Measurements from ENCODE around the gene GLIS1. TPM values are rescaled to one million over a fixed set of nuclear protein-coding genes. Genes with fewer than 3 reads are reported as not detected.

The GLIS1 gene
- total RNA-seq, 1 experiment from 2014 or later = 0.39 TPM

DNA sequence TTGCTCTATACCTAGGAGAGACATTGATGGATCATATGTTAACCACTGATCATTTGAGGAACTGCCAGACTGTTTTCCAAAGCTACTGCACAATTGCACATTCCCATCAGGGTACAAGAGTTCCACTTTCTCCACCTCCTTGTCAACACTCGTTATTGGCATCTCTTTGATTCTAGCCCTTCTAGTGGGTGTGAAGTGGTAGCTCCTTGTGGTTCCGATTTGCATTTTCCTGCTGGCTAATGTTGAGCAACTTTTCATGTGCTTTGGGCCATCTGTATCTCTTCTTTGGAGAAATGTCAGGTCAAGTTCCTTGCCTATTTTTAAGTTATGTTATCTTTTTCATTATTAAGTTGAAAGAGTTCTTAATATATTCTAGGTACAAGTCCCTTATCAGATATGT, 189.7 kb downstream of the GLIS1 start:
- H3K4me1 ChIP-seq (ENCODE audit: control insufficient read depth in 1 of 2, insufficient read depth in 2 of 2, low read length in 2 of 2) = no peaks in the 10 kb centered on the region
- H3K9ac ChIP-seq (ENCODE audit: low read length) = no peak overlapping the region
- no peaks in the 10 kb centered on the region; the same call in 1 of the 2 replicates for H3K27me3 ChIP-seq (ENCODE audit: insufficient read depth, low read length)
- ChIA-PET RAD21 (ENCODE audit: low non-redundant PET in 1 of 2, low total read pairs in 2 of 2, uncharacterized antibody in 2 of 2, unreplicated experiment in 2 of 2) (no interaction called here), POLR2A (no interaction called here), CTCF (no interaction called here)
- TF ChIP-seq, protein P1, sequence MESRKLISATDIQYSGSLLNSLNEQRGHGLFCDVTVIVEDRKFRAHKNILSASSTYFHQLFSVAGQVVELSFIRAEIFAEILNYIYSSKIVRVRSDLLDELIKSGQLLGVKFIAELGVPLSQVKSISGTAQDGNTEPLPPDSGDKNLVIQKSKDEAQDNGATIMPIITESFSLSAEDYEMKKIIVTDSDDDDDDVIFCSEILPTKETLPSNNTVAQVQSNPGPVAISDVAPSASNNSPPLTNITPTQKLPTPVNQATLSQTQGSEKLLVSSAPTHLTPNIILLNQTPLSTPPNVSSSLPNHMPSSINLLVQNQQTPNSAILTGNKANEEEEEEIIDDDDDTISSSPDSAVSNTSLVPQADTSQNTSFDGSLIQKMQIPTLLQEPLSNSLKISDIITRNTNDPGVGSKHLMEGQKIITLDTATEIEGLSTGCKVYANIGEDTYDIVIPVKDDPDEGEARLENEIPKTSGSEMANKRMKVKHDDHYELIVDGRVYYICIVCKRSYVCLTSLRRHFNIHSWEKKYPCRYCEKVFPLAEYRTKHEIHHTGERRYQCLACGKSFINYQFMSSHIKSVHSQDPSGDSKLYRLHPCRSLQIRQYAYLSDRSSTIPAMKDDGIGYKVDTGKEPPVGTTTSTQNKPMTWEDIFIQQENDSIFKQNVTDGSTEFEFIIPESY (IDR thresholded peaks at IDR 0.05; ENCODE audit: extremely low read depth, insufficient replicate concordance, low read length) = no peak
- TF ChIP-seq, protein P2, sequence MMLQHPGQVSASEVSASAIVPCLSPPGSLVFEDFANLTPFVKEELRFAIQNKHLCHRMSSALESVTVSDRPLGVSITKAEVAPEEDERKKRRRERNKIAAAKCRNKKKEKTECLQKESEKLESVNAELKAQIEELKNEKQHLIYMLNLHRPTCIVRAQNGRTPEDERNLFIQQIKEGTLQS (IDR thresholded peaks at IDR 0.05) = no peak
- TF ChIP-seq CEBPB (IDR thresholded peaks at IDR 0.05; ENCODE audit: low read depth) = no peak
- no peak for TF ChIP-seq ZFX (IDR thresholded peaks at IDR 0.05)
- TF ChIP-seq EZH2 (IDR thresholded peaks at IDR 0.05) = no peak
- TF ChIP-seq POLR2A (IDR thresholded peaks at IDR 0.05; ENCODE audit: borderline replicate concordance, extremely low read depth, insufficient read depth, insufficient read length) = no peak
- TF ChIP-seq ZNF274 (IDR thresholded peaks at IDR 0.05; ENCODE audit: low read depth, low read length) = no peak
- TF ChIP-seq, protein P3, sequence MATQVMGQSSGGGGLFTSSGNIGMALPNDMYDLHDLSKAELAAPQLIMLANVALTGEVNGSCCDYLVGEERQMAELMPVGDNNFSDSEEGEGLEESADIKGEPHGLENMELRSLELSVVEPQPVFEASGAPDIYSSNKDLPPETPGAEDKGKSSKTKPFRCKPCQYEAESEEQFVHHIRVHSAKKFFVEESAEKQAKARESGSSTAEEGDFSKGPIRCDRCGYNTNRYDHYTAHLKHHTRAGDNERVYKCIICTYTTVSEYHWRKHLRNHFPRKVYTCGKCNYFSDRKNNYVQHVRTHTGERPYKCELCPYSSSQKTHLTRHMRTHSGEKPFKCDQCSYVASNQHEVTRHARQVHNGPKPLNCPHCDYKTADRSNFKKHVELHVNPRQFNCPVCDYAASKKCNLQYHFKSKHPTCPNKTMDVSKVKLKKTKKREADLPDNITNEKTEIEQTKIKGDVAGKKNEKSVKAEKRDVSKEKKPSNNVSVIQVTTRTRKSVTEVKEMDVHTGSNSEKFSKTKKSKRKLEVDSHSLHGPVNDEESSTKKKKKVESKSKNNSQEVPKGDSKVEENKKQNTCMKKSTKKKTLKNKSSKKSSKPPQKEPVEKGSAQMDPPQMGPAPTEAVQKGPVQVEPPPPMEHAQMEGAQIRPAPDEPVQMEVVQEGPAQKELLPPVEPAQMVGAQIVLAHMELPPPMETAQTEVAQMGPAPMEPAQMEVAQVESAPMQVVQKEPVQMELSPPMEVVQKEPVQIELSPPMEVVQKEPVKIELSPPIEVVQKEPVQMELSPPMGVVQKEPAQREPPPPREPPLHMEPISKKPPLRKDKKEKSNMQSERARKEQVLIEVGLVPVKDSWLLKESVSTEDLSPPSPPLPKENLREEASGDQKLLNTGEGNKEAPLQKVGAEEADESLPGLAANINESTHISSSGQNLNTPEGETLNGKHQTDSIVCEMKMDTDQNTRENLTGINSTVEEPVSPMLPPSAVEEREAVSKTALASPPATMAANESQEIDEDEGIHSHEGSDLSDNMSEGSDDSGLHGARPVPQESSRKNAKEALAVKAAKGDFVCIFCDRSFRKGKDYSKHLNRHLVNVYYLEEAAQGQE (IDR thresholded peaks at IDR 0.05; ENCODE audit: low read depth) = no peak
- no peak for TF ChIP-seq CBX3 (IDR thresholded peaks at IDR 0.05; ENCODE audit: low read depth)
- no peak for TF ChIP-seq SIN3A (IDR thresholded peaks at IDR 0.05; ENCODE audit: low read depth)
- TF ChIP-seq EZH2phosphoT487 (IDR thresholded peaks at IDR 0.05; ENCODE audit: borderline replicate concordance) = no peak
- TF ChIP-seq SRF (IDR thresholded peaks at IDR 0.05; ENCODE audit: low read depth) = no peak
- TF ChIP-seq, protein P4, sequence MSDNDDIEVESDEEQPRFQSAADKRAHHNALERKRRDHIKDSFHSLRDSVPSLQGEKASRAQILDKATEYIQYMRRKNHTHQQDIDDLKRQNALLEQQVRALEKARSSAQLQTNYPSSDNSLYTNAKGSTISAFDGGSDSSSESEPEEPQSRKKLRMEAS (IDR thresholded peaks at IDR 0.05) = no peak
- no peak for TF ChIP-seq SP1 (IDR thresholded peaks at IDR 0.05; ENCODE audit: low read depth)
- TF ChIP-seq JUND (IDR thresholded peaks at IDR 0.05) = no peak
- no peak for TF ChIP-seq RAD21 (IDR thresholded peaks at IDR 0.05; ENCODE audit: low read depth)
- TF ChIP-seq ELF1 (IDR thresholded peaks at IDR 0.05; ENCODE audit: borderline replicate concordance, low read depth) = no peak
- no peak for TF ChIP-seq EGR1 (IDR thresholded peaks at IDR 0.05; ENCODE audit: low read depth)
- TF ChIP-seq POLR2AphosphoS5 (IDR thresholded peaks at IDR 0.05; ENCODE audit: low read depth, low read length) = no peak
- no peak overlapping the region for H2AFZ ChIP-seq (ENCODE audit: low read depth, low read length, poor library complexity, severe bottlenecking)
- H3K9me3 ChIP-seq (ENCODE audit: control insufficient read depth in 1 of 2, insufficient read depth in 1 of 2, low read depth in 1 of 2, low read length in 2 of 2) = no peaks in the 10 kb centered on the region
- H3K27ac ChIP-seq (ENCODE audit: low read depth, low read length) = no peak overlapping the region
- H3K9me2 ChIP-seq (ENCODE audit: insufficient read depth) = no peaks in the 10 kb centered on the region
- no peak overlapping the region for H3K4me2 ChIP-seq (ENCODE audit: low read length)
- no TSS peak for BruUV-seq (replicated peaks)
- no peak for ATAC-seq
- H4K20me1 ChIP-seq (ENCODE audit: insufficient read depth) = no peaks in the 10 kb centered on the region
- no peaks in the 10 kb centered on the region for H3K79me2 ChIP-seq (ENCODE audit: insufficient read depth, low read length)
- no peak overlapping the region for H3K4me3 ChIP-seq (replicated peaks in 1 of 2; ENCODE audit: low read depth in 1 of 2, low read length in 2 of 2)
- no peaks in the 10 kb centered on the region for H3K36me3 ChIP-seq (ENCODE audit: control insufficient read depth in 1 of 2, insufficient read depth in 2 of 2, low read length in 2 of 2)
- intact Hi-C loops (cut with micrococcal nuclease) = no loop called here
- DNase-seq (ENCODE audit: low read depth, low spot score) = no peak
